Measurements from ENCODE around the gene TLE5. TPM values are rescaled to one million over a fixed set of nuclear protein-coding genes. Genes with fewer than 3 reads are reported as not detected.

The TLE5 gene
- total and polyA plus RNA-seq, 2 donors (not counting 3 experiments of a cell fraction or from before 2014, with no cell fraction given): 393 to 574 TPM

GRCh38 chr19:3045885-3046697, 16.2 kb downstream of the TLE5 start:
- H3K4me3 ChIP-seq (replicated peaks in 1 of 3; ENCODE audit: insufficient read depth in 1 of 3, low read depth in 1 of 3, low read length in 3 of 3): no peak overlapping the region
- H3K9ac ChIP-seq (replicated peaks; ENCODE audit: extremely low read depth, insufficient read depth, low read length): no peak overlapping the region
- DNase-seq (ENCODE audit: low read depth, low spot score): no peak
- H3K9me3 ChIP-seq (replicated peaks; ENCODE audit: control insufficient read depth, insufficient read depth, low read length): no peaks in the 10 kb centered on the region
- H2AFZ ChIP-seq (ENCODE audit: low read depth, low read length): no peak overlapping the region
- H3K4me2 ChIP-seq (ENCODE audit: insufficient read depth, low read length): no peak overlapping the region
- BruUV-seq (replicated peaks): no TSS peak
- no peaks in the 10 kb centered on the region for H3K9me1 ChIP-seq (replicated peaks; ENCODE audit: control insufficient read depth, extremely low read depth, insufficient read depth, low read length)
- dilution Hi-C loops (cut with MboI; ENCODE audit: extremely low pct_ligation_motif_present, low sequenced_read_pairs) (no loop called here), intact Hi-C loops (cut with micrococcal nuclease) (no loop called here)
- ChIA-PET CTCF (interaction anchor here (1.1 to 1.7 kb wide), 2 partner anchors 8 to 10 kb away, joined by 3 to 9 read pairs; no protein-coding TSS in a partner anchor), POLR2A (no interaction called here)
- H3K36me3 ChIP-seq (ENCODE audit: control insufficient read depth in 2 of 2, extremely low read depth in 1 of 2, insufficient read depth in 2 of 2, low read length in 2 of 2): no peaks in the 10 kb centered on the region
- no peaks in the 10 kb centered on the region for H3K79me2 ChIP-seq (ENCODE audit: control insufficient read depth, insufficient read depth, low read length)
- FAIRE-seq: no peak
- TF ChIP-seq MYC (IDR thresholded peaks at IDR 0.05; ENCODE audit: low read depth, low read length) (no peak), EZH2 (IDR thresholded peaks at IDR 0.05; ENCODE audit: borderline replicate concordance, low read depth, low read length, severe bottlenecking) (no peak), GATA2 (IDR thresholded peaks at IDR 0.05; ENCODE audit: insufficient read depth, insufficient read length, low read depth, low read length) (no peak), POLR2AphosphoS5 (IDR thresholded peaks at IDR 0.05; ENCODE audit: insufficient read depth, low read depth, low read length) (no peak), FOS (IDR thresholded peaks at IDR 0.05; ENCODE audit: borderline replicate concordance, insufficient read depth, low read length) (no peak), POLR2A (IDR thresholded peaks at IDR 0.05; ENCODE audit: low read depth, low read length) (no peak), JUN (IDR thresholded peaks at IDR 0.05; ENCODE audit: borderline replicate concordance, insufficient read depth, insufficient read length, low read depth) (no peak), MAX (IDR thresholded peaks at IDR 0.05; ENCODE audit: insufficient read depth, insufficient read length) (no peak)
- TF ChIP-seq, protein P1, sequence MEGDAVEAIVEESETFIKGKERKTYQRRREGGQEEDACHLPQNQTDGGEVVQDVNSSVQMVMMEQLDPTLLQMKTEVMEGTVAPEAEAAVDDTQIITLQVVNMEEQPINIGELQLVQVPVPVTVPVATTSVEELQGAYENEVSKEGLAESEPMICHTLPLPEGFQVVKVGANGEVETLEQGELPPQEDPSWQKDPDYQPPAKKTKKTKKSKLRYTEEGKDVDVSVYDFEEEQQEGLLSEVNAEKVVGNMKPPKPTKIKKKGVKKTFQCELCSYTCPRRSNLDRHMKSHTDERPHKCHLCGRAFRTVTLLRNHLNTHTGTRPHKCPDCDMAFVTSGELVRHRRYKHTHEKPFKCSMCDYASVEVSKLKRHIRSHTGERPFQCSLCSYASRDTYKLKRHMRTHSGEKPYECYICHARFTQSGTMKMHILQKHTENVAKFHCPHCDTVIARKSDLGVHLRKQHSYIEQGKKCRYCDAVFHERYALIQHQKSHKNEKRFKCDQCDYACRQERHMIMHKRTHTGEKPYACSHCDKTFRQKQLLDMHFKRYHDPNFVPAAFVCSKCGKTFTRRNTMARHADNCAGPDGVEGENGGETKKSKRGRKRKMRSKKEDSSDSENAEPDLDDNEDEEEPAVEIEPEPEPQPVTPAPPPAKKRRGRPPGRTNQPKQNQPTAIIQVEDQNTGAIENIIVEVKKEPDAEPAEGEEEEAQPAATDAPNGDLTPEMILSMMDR (IDR thresholded peaks at IDR 0.05; ENCODE audit: extremely low read depth in 1 of 2, insufficient read depth in 1 of 2, low read depth in 1 of 2, low read length in 2 of 2): no peak
- H4K20me1 ChIP-seq (replicated peaks; ENCODE audit: control insufficient read depth, extremely low read depth, insufficient read depth, low read length): no peaks in the 10 kb centered on the region
- peaks cover 4% of the 10 kb centered on the region for H3K4me1 ChIP-seq (ENCODE audit: control insufficient read depth, extremely low read depth, insufficient read depth, low read length)
- H3K27me3 ChIP-seq (ENCODE audit: control insufficient read depth in 2 of 2, insufficient read depth in 2 of 2, low read length in 2 of 2): no peaks in the 10 kb centered on the region
- H3K27ac ChIP-seq (ENCODE audit: insufficient read depth, low read depth, low read length): no peak overlapping the region

Measured in endothelial cell of umbilical vein (primary cell).